GOT3 (cell line): ENCODE measurements around the gene TBX20.
"Not testable (repeated sequence)": the region's sequence is repeated elsewhere in the genome, so short reads cannot be mapped to it uniquely, and the experiment has no call there.

Source experiments
- DNase-seq: peaks from one replicate; lab custom pipeline; 2025; ENCODE audit warnings: mixed read lengths; lab: John Stamatoyannopoulos, UW

TBX20 gene

DNA sequence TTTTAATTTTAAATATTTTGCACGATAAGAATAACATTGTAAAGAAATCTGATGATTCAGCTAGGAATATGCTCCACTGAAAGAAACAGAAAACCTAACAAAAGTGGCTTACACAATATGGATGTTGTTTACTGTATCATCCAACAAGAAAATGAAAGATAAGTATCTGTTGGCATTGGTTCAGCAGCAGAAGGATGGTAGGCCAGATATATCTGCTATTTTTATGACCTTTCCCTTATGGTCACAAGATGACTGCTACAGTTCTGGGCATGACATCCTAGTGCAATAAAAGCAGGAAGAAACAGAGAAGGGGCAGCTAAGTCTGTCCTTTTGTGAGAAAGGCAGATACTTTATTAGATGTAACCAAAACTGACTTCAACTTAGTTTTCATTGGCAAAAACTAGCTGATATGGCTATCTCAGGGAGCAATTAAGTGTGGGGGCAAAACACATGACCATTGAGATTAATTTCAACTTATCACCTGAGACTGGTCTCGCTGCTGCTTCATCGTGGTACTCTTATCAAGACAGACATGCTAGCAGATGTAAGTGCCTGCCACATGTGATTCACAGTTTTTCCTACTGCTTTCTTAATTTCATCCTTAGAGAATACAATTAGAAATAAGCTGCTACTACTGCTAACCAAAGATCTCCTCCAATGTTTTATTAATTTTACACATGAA, 92.7 kb downstream of the TBX20 start:
- DNase-seq = not testable (repeated sequence)
